HEK293 (cell line): ENCODE measurements around the gene CENPVL1.
"Not testable (repeated sequence)": the region's sequence is repeated elsewhere in the genome, so short reads cannot be mapped to it uniquely, and the experiment has no call there.

Source experiments
- CTCF ChIP-seq: fragments of 450-650 bp; formaldehyde crosslinking; IDR thresholded peaks from 2 replicates; pipeline ENCODE4 v1.5.1; 2016; ENCODE audit warnings: missing biosample characterization, missing genetic modification characterization
- MYNN ChIP-seq: fragments of 450-650 bp; formaldehyde crosslinking; IDR thresholded peaks from 2 replicates; pipeline ENCODE4 v1.5.1; 2016; ENCODE audit warnings: missing biosample characterization, missing genetic modification characterization, borderline replicate concordance
- PBX3 ChIP-seq: sonication (generic); formaldehyde crosslinking; IDR thresholded peaks from 2 replicates; pipeline ENCODE4 v1.8.1; 2022; ENCODE audit warnings: mild to moderate bottlenecking, moderate library complexity, missing genetic modification reagents
- PRDM10 ChIP-seq: fragments of 450-650 bp; formaldehyde crosslinking; IDR thresholded peaks from 2 replicates; pipeline ENCODE4 v1.5.1; 2016; ENCODE audit warnings: missing biosample characterization, missing genetic modification characterization
- PRDM4 ChIP-seq: fragments of 450-650 bp; formaldehyde crosslinking; IDR thresholded peaks from 2 replicates; pipeline ENCODE4 v1.5.1; 2017; ENCODE audit warnings: missing biosample characterization, missing genetic modification characterization
- TSHZ1 ChIP-seq: fragments of 450-650 bp; formaldehyde crosslinking; IDR thresholded peaks from 2 replicates; pipeline ENCODE4 v1.5.1; 2016; ENCODE audit warnings: missing biosample characterization, missing genetic modification characterization, borderline replicate concordance
- ZBTB1 ChIP-seq: fragments of 450-650 bp; formaldehyde crosslinking; IDR thresholded peaks from 2 replicates; pipeline ENCODE4 v1.5.1; 2016; ENCODE audit warnings: missing biosample characterization, missing genetic modification characterization
- ZNF146 ChIP-seq: fragments of 450-650 bp; formaldehyde crosslinking; IDR thresholded peaks from 2 replicates; pipeline ENCODE4 v1.5.1; 2016; ENCODE audit warnings: missing biosample characterization, missing genetic modification characterization
- ZNF302 ChIP-seq: fragments of 450-650 bp; formaldehyde crosslinking; IDR thresholded peaks from 2 replicates; pipeline ENCODE4 v1.5.1; 2016; ENCODE audit warnings: missing biosample characterization, missing genetic modification characterization, low read depth
- ZNF670 ChIP-seq: fragments of 450-650 bp; formaldehyde crosslinking; IDR thresholded peaks from 2 replicates; pipeline ENCODE4 v1.5.1; 2016; ENCODE audit warnings: missing biosample characterization, missing genetic modification characterization, low read depth
- ZNF747 ChIP-seq: fragments of 450-650 bp; formaldehyde crosslinking; IDR thresholded peaks from 2 replicates; pipeline ENCODE4 v1.5.1; 2016; ENCODE audit warnings: missing biosample characterization, missing genetic modification characterization

- TF ChIP-seq MYNN (tag by site-specific recombination); PRDM10; PRDM4 (tag by site-specific recombination); ZNF670 (tag by site-specific recombination); ZNF747; ZNF302 (tag by site-specific recombination); ZBTB1 (tag by site-specific recombination); ZNF146; TSHZ1 (tag by site-specific recombination); PBX3; CTCF (tag by site-specific recombination): not testable (repeated sequence)
Observed at GRCh38 chrX:51682720-51683062, 27.6 kb upstream of the CENPVL1 start, which contains the start of gene CENPVL2.
